ENCODE data around the gene D2HGDH.

DNA sequence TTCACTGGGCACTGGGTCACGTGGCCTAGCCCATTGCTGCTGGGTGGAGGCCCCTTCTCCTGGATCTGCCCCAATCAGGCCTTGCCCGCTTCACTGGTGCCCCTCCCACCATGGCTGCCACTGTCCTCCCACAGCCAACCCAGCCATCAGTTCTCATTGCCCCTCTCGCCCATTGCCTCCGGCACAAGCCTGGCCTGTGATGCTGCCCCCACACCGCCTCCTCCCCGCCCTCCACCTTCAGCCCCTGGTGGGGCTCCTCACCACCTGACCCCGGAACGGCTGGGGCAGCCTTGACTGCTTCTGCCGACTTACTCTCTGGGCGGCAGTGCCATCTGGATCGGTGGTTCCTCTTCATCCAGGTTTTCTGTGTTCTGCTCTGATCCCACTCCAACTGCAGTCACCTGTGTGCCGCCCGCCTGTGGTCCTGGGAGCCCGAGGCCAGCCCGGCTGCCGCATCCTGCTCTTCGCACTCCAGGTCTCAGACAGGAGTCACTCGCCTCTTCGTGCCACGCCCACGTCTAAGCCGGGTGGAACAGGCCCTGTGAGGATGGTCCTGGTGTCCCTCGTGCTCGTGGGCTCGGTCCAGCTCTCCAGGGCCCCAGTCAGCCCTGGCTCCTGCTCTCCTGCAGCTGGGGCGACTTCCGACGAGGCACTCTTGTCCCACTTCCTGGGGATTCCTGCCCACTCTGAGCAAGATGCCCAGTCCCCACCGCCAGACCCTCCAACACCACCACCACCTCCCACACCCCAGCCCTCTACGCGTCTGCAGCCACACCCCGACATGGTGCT lies 14.2 kb downstream of the D2HGDH start:
- TF ChIP-seq, protein P1, sequence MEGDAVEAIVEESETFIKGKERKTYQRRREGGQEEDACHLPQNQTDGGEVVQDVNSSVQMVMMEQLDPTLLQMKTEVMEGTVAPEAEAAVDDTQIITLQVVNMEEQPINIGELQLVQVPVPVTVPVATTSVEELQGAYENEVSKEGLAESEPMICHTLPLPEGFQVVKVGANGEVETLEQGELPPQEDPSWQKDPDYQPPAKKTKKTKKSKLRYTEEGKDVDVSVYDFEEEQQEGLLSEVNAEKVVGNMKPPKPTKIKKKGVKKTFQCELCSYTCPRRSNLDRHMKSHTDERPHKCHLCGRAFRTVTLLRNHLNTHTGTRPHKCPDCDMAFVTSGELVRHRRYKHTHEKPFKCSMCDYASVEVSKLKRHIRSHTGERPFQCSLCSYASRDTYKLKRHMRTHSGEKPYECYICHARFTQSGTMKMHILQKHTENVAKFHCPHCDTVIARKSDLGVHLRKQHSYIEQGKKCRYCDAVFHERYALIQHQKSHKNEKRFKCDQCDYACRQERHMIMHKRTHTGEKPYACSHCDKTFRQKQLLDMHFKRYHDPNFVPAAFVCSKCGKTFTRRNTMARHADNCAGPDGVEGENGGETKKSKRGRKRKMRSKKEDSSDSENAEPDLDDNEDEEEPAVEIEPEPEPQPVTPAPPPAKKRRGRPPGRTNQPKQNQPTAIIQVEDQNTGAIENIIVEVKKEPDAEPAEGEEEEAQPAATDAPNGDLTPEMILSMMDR (IDR thresholded peaks at IDR 0.05) = no peak
- no peak for TF ChIP-seq POLR2A (IDR thresholded peaks at IDR 0.05)
